Measurements from ENCODE around the gene KIAA0408.

The KIAA0408 gene

GRCh38 chr6:127486934-127487333 is 27.7 kb upstream of the KIAA0408 start:
- ChIA-PET POLR2A (no interaction called here), CTCF (interaction anchor here (1.3 kb wide), 1 partner anchor 183 kb away, joined by 3 read pairs; no protein-coding TSS in a partner anchor)
- no peak overlapping the region for H3K4me3 ChIP-seq (ENCODE audit: control insufficient read depth in 1 of 7, extremely low read depth in 1 of 7, insufficient read depth in 4 of 7, low read depth in 2 of 7, low read length in 6 of 7)
- H3K4me1 ChIP-seq (ENCODE audit: control extremely low read depth in 1 of 4, control insufficient read depth in 4 of 4, insufficient read depth in 4 of 4, low read length in 3 of 4) = peaks cover 0 to 9% (median 7%) of the 10 kb centered on the region in 4 experiments
- H3K36me3 ChIP-seq (ENCODE audit: control insufficient read depth in 4 of 4, insufficient read depth in 4 of 4, low read length in 3 of 4) = no peaks in the 10 kb centered on the region
- no peaks in the 10 kb centered on the region for H3K27me3 ChIP-seq (replicated peaks in 2 of 5; ENCODE audit: control insufficient read depth in 4 of 5, insufficient read depth in 5 of 5, low read length in 4 of 5)
- no peak for DNase-seq
- no peak overlapping the region for H3K27ac ChIP-seq (ENCODE audit: insufficient read depth in 1 of 2, low read depth in 1 of 2, low read length in 2 of 2, poor library complexity in 1 of 2, severe bottlenecking in 2 of 2)
- 100% methylated on average over 1 of the region's 3 CpGs for WGBS (ENCODE audit: insufficient coverage)
- peaks cover 0 to 7% (median 2%) of the 10 kb centered on the region in 5 experiments for H3K9me3 ChIP-seq (ENCODE audit: control extremely low read depth in 1 of 5, control insufficient read depth in 4 of 5, insufficient read depth in 2 of 5, low read depth in 1 of 5, low read length in 4 of 5)

GRCh38 chr6:127484212-127484863 is 25.1 kb upstream of the KIAA0408 start:
- CTCF ChIA-PET = interaction anchor here (0.7 to 1.3 kb wide), 2 partner anchors 16 to 44 kb away, joined by 3 to 4 read pairs; no protein-coding TSS in a partner anchor
- H3K9me3 ChIP-seq (ENCODE audit: control extremely low read depth in 1 of 5, control insufficient read depth in 4 of 5, insufficient read depth in 2 of 5, low read depth in 1 of 5, low read length in 4 of 5) = peaks cover 0 to under 1% (median 0%) of the 10 kb centered on the region in 5 experiments
- no peak overlapping the region for H3K27ac ChIP-seq (ENCODE audit: insufficient read depth in 1 of 2, low read depth in 1 of 2, low read length in 2 of 2, poor library complexity in 1 of 2, severe bottlenecking in 2 of 2)
- 11% methylated on average over 1 of the region's 3 CpGs for WGBS (ENCODE audit: insufficient coverage)
- no peaks in the 10 kb centered on the region for H3K27me3 ChIP-seq (replicated peaks in 2 of 5; ENCODE audit: control insufficient read depth in 4 of 5, insufficient read depth in 5 of 5, low read length in 4 of 5)
- POLR2A ChIA-PET = no interaction called here
- H3K4me3 ChIP-seq (ENCODE audit: control insufficient read depth in 1 of 7, extremely low read depth in 1 of 7, insufficient read depth in 4 of 7, low read depth in 2 of 7, low read length in 6 of 7) = peak overlapping the region in 3 of 7 experiments; percentile 16 to 57 (median 30)
- peaks cover 0 to 9% (median 7%) of the 10 kb centered on the region in 4 experiments for H3K4me1 ChIP-seq (ENCODE audit: control extremely low read depth in 1 of 4, control insufficient read depth in 4 of 4, insufficient read depth in 4 of 4, low read length in 3 of 4)
- peak; percentile 11 to 66 (median 60) for DNase-seq
- H3K36me3 ChIP-seq (ENCODE audit: control insufficient read depth in 4 of 4, insufficient read depth in 4 of 4, low read length in 3 of 4) = no peaks in the 10 kb centered on the region

- POLR2A ChIA-PET = no interaction called here
Observed at GRCh38 chr6:127483399-127484055, 24.3 kb upstream of the KIAA0408 start.

GRCh38 chr6:127482325-127482724 is 23.1 kb upstream of the KIAA0408 start:
- H3K4me3 ChIP-seq (ENCODE audit: control insufficient read depth in 1 of 7, extremely low read depth in 1 of 7, insufficient read depth in 4 of 7, low read depth in 2 of 7, low read length in 6 of 7) = no peak overlapping the region
- no peak overlapping the region for H3K27ac ChIP-seq (ENCODE audit: insufficient read depth in 1 of 2, low read depth in 1 of 2, low read length in 2 of 2, poor library complexity in 1 of 2, severe bottlenecking in 2 of 2)
- DNase-seq = no peak
- no peaks in the 10 kb centered on the region for H3K9me3 ChIP-seq (ENCODE audit: control extremely low read depth in 1 of 5, control insufficient read depth in 4 of 5, insufficient read depth in 2 of 5, low read depth in 1 of 5, low read length in 4 of 5)
- H3K4me1 ChIP-seq (ENCODE audit: control extremely low read depth in 1 of 4, control insufficient read depth in 4 of 4, insufficient read depth in 4 of 4, low read length in 3 of 4) = peaks cover 0 to 9% (median 7%) of the 10 kb centered on the region in 4 experiments
- CTCF ChIA-PET = no interaction called here
- no peaks in the 10 kb centered on the region for H3K36me3 ChIP-seq (ENCODE audit: control insufficient read depth in 4 of 4, insufficient read depth in 4 of 4, low read length in 3 of 4)
- WGBS (ENCODE audit: insufficient coverage) = no CpG with 5 or more reads among the region's 2 CpGs
- POLR2A ChIA-PET = no interaction called here
- H3K27me3 ChIP-seq (replicated peaks in 2 of 5; ENCODE audit: control insufficient read depth in 4 of 5, insufficient read depth in 5 of 5, low read length in 4 of 5) = no peaks in the 10 kb centered on the region

More at GRCh38 chr6:127483399-127484055, 24.3 kb upstream of the KIAA0408 start:
- DNase-seq = no peak
- Histone ChIP-seq H3K36me3 (ENCODE audit: control insufficient read depth in 4 of 4, insufficient read depth in 4 of 4, low read length in 3 of 4) (no peaks in the 10 kb centered on the region), H3K4me3 (ENCODE audit: control insufficient read depth in 1 of 7, extremely low read depth in 1 of 7, insufficient read depth in 4 of 7, low read depth in 2 of 7, low read length in 6 of 7) (peak overlapping the region in 3 of 7 experiments; percentile 13 to 57 (median 30)), H3K4me1 (ENCODE audit: control extremely low read depth in 1 of 4, control insufficient read depth in 4 of 4, insufficient read depth in 4 of 4, low read length in 3 of 4) (peaks cover 0 to 9% (median 7%) of the 10 kb centered on the region in 4 experiments), H3K27me3 (replicated peaks in 2 of 5; ENCODE audit: control insufficient read depth in 4 of 5, insufficient read depth in 5 of 5, low read length in 4 of 5) (no peaks in the 10 kb centered on the region), H3K27ac (ENCODE audit: insufficient read depth in 1 of 2, low read depth in 1 of 2, low read length in 2 of 2, poor library complexity in 1 of 2, severe bottlenecking in 2 of 2) (no peak overlapping the region), H3K9me3 (ENCODE audit: control extremely low read depth in 1 of 5, control insufficient read depth in 4 of 5, insufficient read depth in 2 of 5, low read depth in 1 of 5, low read length in 4 of 5) (no peaks in the 10 kb centered on the region)
- no CpG with 5 or more reads among the region's 5 CpGs for WGBS (ENCODE audit: insufficient coverage)
- CTCF ChIA-PET = no interaction called here

- ChIA-PET POLR2A (no interaction called here), CTCF (no interaction called here)
- WGBS (ENCODE audit: insufficient coverage) = 90% methylated on average over 3 of the region's 4 CpGs
- no peak overlapping the region for H3K27ac ChIP-seq (ENCODE audit: insufficient read depth in 1 of 2, low read depth in 1 of 2, low read length in 2 of 2, poor library complexity in 1 of 2, severe bottlenecking in 2 of 2)
- H3K27me3 ChIP-seq (replicated peaks in 2 of 5; ENCODE audit: control insufficient read depth in 4 of 5, insufficient read depth in 5 of 5, low read length in 4 of 5) = no peaks in the 10 kb centered on the region
- H3K4me3 ChIP-seq (ENCODE audit: control insufficient read depth in 1 of 7, extremely low read depth in 1 of 7, insufficient read depth in 4 of 7, low read depth in 2 of 7, low read length in 6 of 7) = no peak overlapping the region
- H3K4me1 ChIP-seq (ENCODE audit: control extremely low read depth in 1 of 4, control insufficient read depth in 4 of 4, insufficient read depth in 4 of 4, low read length in 3 of 4) = peaks cover 0 to 9% (median 7%) of the 10 kb centered on the region in 4 experiments
- DNase-seq = no peak
- H3K9me3 ChIP-seq (ENCODE audit: control extremely low read depth in 1 of 5, control insufficient read depth in 4 of 5, insufficient read depth in 2 of 5, low read depth in 1 of 5, low read length in 4 of 5) = no peaks in the 10 kb centered on the region
- no peaks in the 10 kb centered on the region for H3K36me3 ChIP-seq (ENCODE audit: control insufficient read depth in 4 of 4, insufficient read depth in 4 of 4, low read length in 3 of 4)
Observed at GRCh38 chr6:127481628-127482027, 22.4 kb upstream of the KIAA0408 start.

- 94% methylated on average over 2 of the region's 2 CpGs for WGBS (ENCODE audit: insufficient coverage)
- Histone ChIP-seq H3K27ac (ENCODE audit: insufficient read depth in 1 of 2, low read depth in 1 of 2, low read length in 2 of 2, poor library complexity in 1 of 2, severe bottlenecking in 2 of 2) (no peak overlapping the region), H3K4me3 (ENCODE audit: control insufficient read depth in 1 of 7, extremely low read depth in 1 of 7, insufficient read depth in 4 of 7, low read depth in 2 of 7, low read length in 6 of 7) (no peak overlapping the region), H3K9me3 (ENCODE audit: control extremely low read depth in 1 of 5, control insufficient read depth in 4 of 5, insufficient read depth in 2 of 5, low read depth in 1 of 5, low read length in 4 of 5) (peaks cover 0 to 1% (median 0%) of the 10 kb centered on the region in 5 experiments), H3K4me1 (ENCODE audit: control extremely low read depth in 1 of 4, control insufficient read depth in 4 of 4, insufficient read depth in 4 of 4, low read length in 3 of 4) (peaks cover 0 to 9% (median 7%) of the 10 kb centered on the region in 4 experiments), H3K36me3 (ENCODE audit: control insufficient read depth in 4 of 4, insufficient read depth in 4 of 4, low read length in 3 of 4) (no peaks in the 10 kb centered on the region), H3K27me3 (replicated peaks in 2 of 5; ENCODE audit: control insufficient read depth in 4 of 5, insufficient read depth in 5 of 5, low read length in 4 of 5) (peaks cover 0 to 2% (median 0%) of the 10 kb centered on the region in 5 experiments)
- DNase-seq = no peak
- CTCF ChIA-PET = interaction anchor here (1.2 to 1.4 kb wide), 2 partner anchors 21 to 57 kb away, joined by 4 read pairs; no protein-coding TSS in a partner anchor
- POLR2A ChIA-PET = no interaction called here
Observed at GRCh38 chr6:127481111-127481510, 21.9 kb upstream of the KIAA0408 start.

- H3K36me3 ChIP-seq (ENCODE audit: control insufficient read depth in 4 of 4, insufficient read depth in 4 of 4, low read length in 3 of 4) = no peaks in the 10 kb centered on the region
- no CpG with 5 or more reads among the region's 1 CpG for WGBS (ENCODE audit: insufficient coverage)
Observed at GRCh38 chr6:127477658-127478057, 18.5 kb upstream of the KIAA0408 start.

More at GRCh38 chr6:127477658-127478057, 18.5 kb upstream of the KIAA0408 start:
- CTCF ChIA-PET = no interaction called here
- Histone ChIP-seq H3K27ac (ENCODE audit: insufficient read depth in 1 of 2, low read depth in 1 of 2, low read length in 2 of 2, poor library complexity in 1 of 2, severe bottlenecking in 2 of 2) (no peak overlapping the region), H3K9me3 (ENCODE audit: control extremely low read depth in 1 of 5, control insufficient read depth in 4 of 5, insufficient read depth in 2 of 5, low read depth in 1 of 5, low read length in 4 of 5) (peaks cover 0 to 8% (median 5%) of the 10 kb centered on the region in 5 experiments), H3K4me1 (ENCODE audit: control extremely low read depth in 1 of 4, control insufficient read depth in 4 of 4, insufficient read depth in 4 of 4, low read length in 3 of 4) (no peaks in the 10 kb centered on the region), H3K27me3 (replicated peaks in 2 of 5; ENCODE audit: control insufficient read depth in 4 of 5, insufficient read depth in 5 of 5, low read length in 4 of 5) (peaks cover 0 to 13% (median 0%) of the 10 kb centered on the region in 5 experiments), H3K4me3 (ENCODE audit: control insufficient read depth in 1 of 7, extremely low read depth in 1 of 7, insufficient read depth in 4 of 7, low read depth in 2 of 7, low read length in 6 of 7) (no peak overlapping the region)
- DNase-seq = no peak
- POLR2A ChIA-PET = no interaction called here
